ENCODE results near the gene PGP.

PGP gene

DNA sequence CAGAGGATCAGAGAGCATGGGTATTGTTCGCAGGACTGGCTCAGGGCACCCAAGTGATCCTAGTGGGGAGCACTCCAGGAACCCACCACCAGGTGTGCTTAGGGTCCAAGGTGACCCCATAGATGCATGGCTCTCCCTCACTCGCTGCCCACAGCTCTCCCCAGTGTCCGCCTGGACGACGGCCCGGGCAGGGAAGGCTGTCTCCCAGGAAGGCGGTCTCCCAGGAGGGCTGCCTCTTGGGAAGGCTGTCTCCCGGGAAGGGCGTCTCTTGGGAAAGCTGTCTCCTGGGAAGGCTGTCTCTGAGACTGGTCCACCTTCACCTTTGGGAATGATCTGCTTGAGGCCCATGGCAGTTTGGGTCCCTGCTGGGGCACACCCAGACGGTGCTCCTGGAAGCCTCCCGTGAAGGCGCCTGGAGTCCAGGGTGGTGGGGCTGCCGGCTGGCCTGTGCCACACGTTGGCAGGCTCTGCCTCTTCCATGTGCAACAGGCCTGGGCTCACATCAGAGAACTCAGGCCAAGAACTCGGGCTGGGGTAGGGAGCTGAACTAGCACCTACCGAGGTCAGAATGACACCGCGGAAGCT, 31.8 kb upstream of the PGP start:
- no peaks in the 10 kb centered on the region for H3F3A ChIP-seq (ENCODE audit: insufficient read depth, low read length)
- H3K9me3 ChIP-seq (ENCODE audit: low read length): no peaks in the 10 kb centered on the region
- no peak overlapping the region for H3K4me2 ChIP-seq (ENCODE audit: low read length)
- no peak for TF ChIP-seq CTCF (IDR thresholded peaks at IDR 0.05; ENCODE audit: low read length)
- no peaks in the 10 kb centered on the region for H4K20me1 ChIP-seq (ENCODE audit: insufficient read depth, low read length)
- no peak overlapping the region for H2AFZ ChIP-seq (ENCODE audit: low read length)
- H3K9ac ChIP-seq (ENCODE audit: low read length): no peak overlapping the region
- H3K4me3 ChIP-seq (ENCODE audit: low read depth, low read length, poor library complexity, severe bottlenecking): no peak overlapping the region
- H3K27ac ChIP-seq (ENCODE audit: low read depth, low read length, poor library complexity, severe bottlenecking): no peak overlapping the region
- H3K4me1 ChIP-seq (ENCODE audit: insufficient read depth, low read length, severe bottlenecking): peaks cover 7% of the 10 kb centered on the region
- no peaks in the 10 kb centered on the region for H3K27me3 ChIP-seq (ENCODE audit: insufficient read depth, low read length)
- peaks cover 9% of the 10 kb centered on the region for H3K79me2 ChIP-seq (ENCODE audit: insufficient read depth, low read length)
- H3K36me3 ChIP-seq (ENCODE audit: insufficient read depth, low read length): peaks cover 52% of the 10 kb centered on the region
- H3K9me2 ChIP-seq (ENCODE audit: low read depth, low read length): no peaks in the 10 kb centered on the region

DNA sequence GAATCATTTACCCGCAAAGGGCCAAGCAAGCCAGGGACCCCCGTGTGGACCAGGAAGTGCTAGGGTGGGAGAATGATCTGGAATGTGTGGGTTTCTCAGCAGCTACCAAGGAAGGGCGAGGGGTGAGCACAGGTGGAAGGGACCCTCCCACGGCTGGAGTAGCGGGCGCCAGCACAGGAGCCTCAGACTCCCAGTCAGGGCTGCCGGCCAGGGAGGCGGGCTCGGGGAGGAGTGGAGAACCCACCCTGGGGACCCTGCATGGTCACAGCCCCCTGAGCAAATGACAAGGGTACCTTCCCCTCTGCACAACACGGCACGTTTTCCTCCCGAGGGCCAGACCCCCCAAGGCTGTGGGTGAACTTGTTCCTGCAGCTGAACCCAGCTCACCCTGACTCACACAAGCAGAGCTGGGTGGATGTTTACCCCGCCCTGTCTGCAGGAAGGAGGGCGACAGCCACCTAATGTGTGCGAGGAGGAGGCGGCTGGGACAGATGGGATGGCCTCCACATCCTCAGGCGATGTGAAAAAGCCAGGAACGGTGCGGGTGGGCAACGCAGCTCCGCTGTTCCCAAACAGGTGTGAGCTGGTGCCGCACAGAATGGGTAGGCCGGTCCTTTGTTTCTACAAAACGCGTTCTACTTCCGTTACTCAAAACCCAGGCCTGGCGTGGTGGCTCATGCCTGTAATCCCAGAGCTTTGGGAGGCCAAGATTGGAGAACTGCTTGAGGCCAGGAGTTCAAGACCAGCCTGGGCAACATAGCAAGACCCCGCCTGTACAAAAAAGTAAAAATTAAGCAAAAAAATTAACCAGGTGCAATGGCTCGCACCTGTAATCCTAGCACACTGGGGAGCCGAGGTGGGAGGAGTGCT, 30.5 kb upstream of the PGP start:
- H3K27me3 ChIP-seq (ENCODE audit: insufficient read depth, low read length): no peaks in the 10 kb centered on the region
- no peak overlapping the region for H3K9ac ChIP-seq (ENCODE audit: low read length)
- no peaks in the 10 kb centered on the region for H3K9me3 ChIP-seq (ENCODE audit: low read length)
- TF ChIP-seq EZH2 (IDR thresholded peaks at IDR 0.05; ENCODE audit: borderline replicate concordance, low read length): no peak
- no peak for TF ChIP-seq CTCF (IDR thresholded peaks at IDR 0.05; ENCODE audit: low read length)
- no peaks in the 10 kb centered on the region for H3K9me2 ChIP-seq (ENCODE audit: low read depth, low read length)
- peaks cover 3% of the 10 kb centered on the region for H3K79me2 ChIP-seq (ENCODE audit: insufficient read depth, low read length)
- peaks cover 52% of the 10 kb centered on the region for H3K36me3 ChIP-seq (ENCODE audit: insufficient read depth, low read length)
- no peak overlapping the region for H2AFZ ChIP-seq (ENCODE audit: low read length)
- no peaks in the 10 kb centered on the region for H3F3A ChIP-seq (ENCODE audit: insufficient read depth, low read length)
- no peak overlapping the region for H3K4me3 ChIP-seq (ENCODE audit: low read depth, low read length, poor library complexity, severe bottlenecking)
- H3K4me1 ChIP-seq (ENCODE audit: insufficient read depth, low read length, severe bottlenecking): peaks cover 3% of the 10 kb centered on the region
- no peaks in the 10 kb centered on the region for H4K20me1 ChIP-seq (ENCODE audit: insufficient read depth, low read length)
- H3K4me2 ChIP-seq (ENCODE audit: low read length): no peak overlapping the region
- no peak overlapping the region for H3K27ac ChIP-seq (ENCODE audit: low read depth, low read length, poor library complexity, severe bottlenecking)

GRCh38 chr16:2244301-2244700, 29.7 kb upstream of the PGP start:
- Histone ChIP-seq H3K79me2 (ENCODE audit: insufficient read depth, low read length) (no peaks in the 10 kb centered on the region), H3K9me3 (ENCODE audit: low read length) (no peaks in the 10 kb centered on the region), H3K4me1 (ENCODE audit: insufficient read depth, low read length, severe bottlenecking) (no peaks in the 10 kb centered on the region), H2AFZ (ENCODE audit: low read length) (no peak overlapping the region), H3K9ac (ENCODE audit: low read length) (no peak overlapping the region), H3K9me2 (ENCODE audit: low read depth, low read length) (no peaks in the 10 kb centered on the region), H3K4me3 (ENCODE audit: low read depth, low read length, poor library complexity, severe bottlenecking) (no peak overlapping the region), H3K27me3 (ENCODE audit: insufficient read depth, low read length) (no peaks in the 10 kb centered on the region), H3K4me2 (ENCODE audit: low read length) (no peak overlapping the region), H3F3A (ENCODE audit: insufficient read depth, low read length) (no peaks in the 10 kb centered on the region), H3K27ac (ENCODE audit: low read depth, low read length, poor library complexity, severe bottlenecking) (no peak overlapping the region), H3K36me3 (ENCODE audit: insufficient read depth, low read length) (peaks cover 56% of the 10 kb centered on the region), H4K20me1 (ENCODE audit: insufficient read depth, low read length) (no peaks in the 10 kb centered on the region)
- TF ChIP-seq EZH2 (IDR thresholded peaks at IDR 0.05; ENCODE audit: borderline replicate concordance, low read length) (no peak), CTCF (IDR thresholded peaks at IDR 0.05; ENCODE audit: low read length) (no peak)
